Activated T-helper 1 cell treated with anti-CD3 and anti-CD28 coated beads, Interleukin-12 subunit alpha, Interleukin-12 subunit beta, Interleukin-2, Interleukin-4 antibody, amounts not matched to agents 30 ng/mL and 10 ng/mL and 1 ng/mL, durations not matched to agents 14 hours and 24 hours and 36 hours (primary cell): ENCODE measurements around the gene SQSTM1. TPM values are rescaled to one million over a fixed set of nuclear protein-coding genes. Genes with fewer than 3 reads are reported as not detected.

Source experiments
- DNase-seq: peaks from one replicate; pipeline ENCODE4 v3.0.0; 2021; ENCODE audit warnings: low spot score
- H3K27ac Mint-ChIP-seq: one replicate; pipeline ENCODE4 v1.8.0; 2021; ENCODE audit warnings: mild to moderate bottlenecking, mixed read lengths
- H3K27me3 Mint-ChIP-seq: one replicate; pipeline ENCODE4 v1.8.0; 2022; ENCODE audit warnings: mild to moderate bottlenecking, moderate library complexity, mixed read lengths; ENCODE audit not compliant: insufficient read depth
- H3K36me3 Mint-ChIP-seq: one replicate; pipeline ENCODE4 v1.8.0; 2021; ENCODE audit warnings: low read depth, mixed read lengths
- H3K4me1 Mint-ChIP-seq: one replicate; pipeline ENCODE4 v1.8.0; 2021; ENCODE audit warnings: low read depth, mixed read lengths
- H3K4me3 Mint-ChIP-seq: one replicate; pipeline ENCODE4 v1.8.0; 2021; ENCODE audit warnings: mild to moderate bottlenecking, moderate library complexity, mixed read lengths
- H3K9me3 Mint-ChIP-seq: one replicate; pipeline ENCODE4 v1.8.0; 2021; ENCODE audit warnings: mixed read lengths
- intact Hi-C: fragments of 100-400 bp; cut with micrococcal nuclease; formaldehyde crosslinking; loops from one replicate; pipeline ENCODE4 v1.15.1; 2024
- total RNA-seq: library from RNA; stranded (reverse); gene quantifications from 2 replicates; pipeline ENCODE4 v1.2.3, GENCODE V29; 2022

The SQSTM1 gene
- total RNA-seq, 1 donor from 2014 or later: 233 TPM

- peaks cover 36% of the 10 kb centered on the region for H3K36me3 Mint-ChIP-seq
- no peak for DNase-seq
- H3K4me3 Mint-ChIP-seq: no peak overlapping the region
- H3K27me3 Mint-ChIP-seq: no peaks in the 10 kb centered on the region
- peaks cover 17% of the 10 kb centered on the region for H3K9me3 Mint-ChIP-seq
- H3K4me1 Mint-ChIP-seq: no peaks in the 10 kb centered on the region
- no peak overlapping the region for H3K27ac Mint-ChIP-seq
- intact Hi-C loops: no loop called here
Observed at GRCh38 chr5:179879690-179880010, 58.9 kb downstream of the SQSTM1 start.

- H3K9me3 Mint-ChIP-seq: peaks cover 21% of the 10 kb centered on the region
- no peaks in the 10 kb centered on the region for H3K27me3 Mint-ChIP-seq
- H3K4me1 Mint-ChIP-seq: no peaks in the 10 kb centered on the region
- H3K27ac Mint-ChIP-seq: no peak overlapping the region
- H3K36me3 Mint-ChIP-seq: peaks cover 41% of the 10 kb centered on the region
- intact Hi-C loops: no loop called here
- DNase-seq: no peak
- no peak overlapping the region for H3K4me3 Mint-ChIP-seq
Observed at GRCh38 chr5:179880066-179880650, 59.5 kb downstream of the SQSTM1 start.

GRCh38 chr5:179880848-179881590, 60.3 kb downstream of the SQSTM1 start:
- peaks cover 47% of the 10 kb centered on the region for H3K36me3 Mint-ChIP-seq
- H3K27ac Mint-ChIP-seq: no peak overlapping the region
- intact Hi-C loops: no loop called here
- no peaks in the 10 kb centered on the region for H3K27me3 Mint-ChIP-seq
- H3K4me3 Mint-ChIP-seq: no peak overlapping the region
- peaks cover 21% of the 10 kb centered on the region for H3K9me3 Mint-ChIP-seq
- no peaks in the 10 kb centered on the region for H3K4me1 Mint-ChIP-seq
- no peak for DNase-seq

GRCh38 chr5:179882338-179882737, 61.6 kb downstream of the SQSTM1 start:
- Mint-ChIP-seq H3K27ac (no peak overlapping the region), H3K9me3 (peaks cover 21% of the 10 kb centered on the region), H3K4me1 (no peaks in the 10 kb centered on the region), H3K4me3 (no peak overlapping the region), H3K36me3 (peaks cover 55% of the 10 kb centered on the region), H3K27me3 (no peaks in the 10 kb centered on the region)
- intact Hi-C loops: no loop called here
- DNase-seq: no peak

GRCh38 chr5:179883163-179883562, 62.5 kb downstream of the SQSTM1 start:
- Mint-ChIP-seq H3K4me3 (no peak overlapping the region), H3K4me1 (no peaks in the 10 kb centered on the region), H3K27me3 (no peaks in the 10 kb centered on the region), H3K9me3 (peaks cover 21% of the 10 kb centered on the region), H3K36me3 (peaks cover 54% of the 10 kb centered on the region), H3K27ac (no peak overlapping the region)
- no peak for DNase-seq
- intact Hi-C loops: no loop called here

- Mint-ChIP-seq H3K4me3 (no peak overlapping the region), H3K27ac (no peak overlapping the region), H3K4me1 (no peaks in the 10 kb centered on the region), H3K27me3 (no peaks in the 10 kb centered on the region), H3K36me3 (peaks cover 66% of the 10 kb centered on the region), H3K9me3 (peaks cover 21% of the 10 kb centered on the region)
- intact Hi-C loops: no loop called here
- no peak for DNase-seq
Observed at GRCh38 chr5:179885491-179886090, 64.9 kb downstream of the SQSTM1 start.

GRCh38 chr5:179886190-179886911, 65.6 kb downstream of the SQSTM1 start:
- intact Hi-C loops: no loop called here
- Mint-ChIP-seq H3K4me3 (no peak overlapping the region), H3K27me3 (no peaks in the 10 kb centered on the region), H3K36me3 (peaks cover 63% of the 10 kb centered on the region), H3K9me3 (peaks cover 21% of the 10 kb centered on the region), H3K27ac (no peak overlapping the region), H3K4me1 (no peaks in the 10 kb centered on the region)
- no peak for DNase-seq

- Mint-ChIP-seq H3K36me3 (peaks cover 62% of the 10 kb centered on the region), H3K27me3 (no peaks in the 10 kb centered on the region), H3K4me1 (no peaks in the 10 kb centered on the region), H3K4me3 (no peak overlapping the region), H3K27ac (no peak overlapping the region), H3K9me3 (peaks cover 21% of the 10 kb centered on the region)
- DNase-seq: no peak
- intact Hi-C loops: no loop called here
Observed at GRCh38 chr5:179887095-179887494, 66.4 kb downstream of the SQSTM1 start.

Other genes with a start within 250 kb of the SQSTM1 start
- gene HNRNPH1, start 197.2 kb upstream of the SQSTM1 start, total RNA-seq: 987 and 1,028 TPM in 2 replicates
- gene CBY3, start 139.9 kb upstream of the SQSTM1 start, total RNA-seq: 0.66 and 1.0 TPM in 2 replicates
- gene CANX, start 121.9 kb upstream of the SQSTM1 start, total RNA-seq: 451 and 465 TPM in 2 replicates
- gene MAML1, start 88.1 kb upstream of the SQSTM1 start, total RNA-seq: 36.0 and 37.6 TPM in 2 replicates
- gene LTC4S, start 26.9 kb upstream of the SQSTM1 start, total RNA-seq: 0.64 and 1.7 TPM in 2 replicates
- gene MGAT4B, start 14.0 kb upstream of the SQSTM1 start, total RNA-seq: 124 and 132 TPM in 2 replicates
- 24.6 and 26.3 TPM in 2 replicates for gene MRNIP, start 37.9 kb downstream of the SQSTM1 start, total RNA-seq
- 123 and 127 TPM in 2 replicates for gene TBC1D9B, start 87.0 kb downstream of the SQSTM1 start, total RNA-seq